Suprapubic skin (tissue), 4 donors: ENCODE results near the gene LYSMD4. TPM values are rescaled to one million over a fixed set of nuclear protein-coding genes. Genes with fewer than 3 reads are reported as not detected.

Experiments used
- DNase-seq, 2 donors: peaks; one replicate each; pipeline ENCODE4 v3.0.0-alpha.2; 2019; ENCODE audit warnings: low spot score in 2 of 2
- H3K27ac ChIP-seq: fragments of 200-600 bp; sonication (generic); one replicate; pipeline ENCODE4 v1.5.1; 2019
- H3K27me3 ChIP-seq: fragments of 200-600 bp; sonication (generic); one replicate; pipeline ENCODE4 v1.5.1; 2019
- H3K36me3 ChIP-seq: fragments of 200-600 bp; sonication (generic); one replicate; pipeline ENCODE4 v1.5.1; 2019
- H3K4me1 ChIP-seq: fragments of 200-600 bp; sonication (generic); one replicate; pipeline ENCODE4 v1.5.1; 2019
- H3K4me3 ChIP-seq: fragments of 200-600 bp; sonication (generic); one replicate; pipeline ENCODE4 v1.5.1; 2019; ENCODE audit warnings: mild to moderate bottlenecking
- H3K9me3 ChIP-seq: fragments of 200-600 bp; sonication (generic); one replicate; pipeline ENCODE4 v1.5.1; 2019
- EP300 ChIP-seq: sonication (generic); formaldehyde crosslinking; IDR thresholded peaks from one replicate; pipeline ENCODE4 v1.6.1; 2017; ENCODE audit warnings: antibody characterized with exemption
- POLR2A ChIP-seq, 2 donors: fragments of 450-650 bp; IDR thresholded peaks; one replicate each; pipeline ENCODE4 v1.6.1; 2017; ENCODE audit warnings: antibody characterized with exemption in 2 of 2, mild to moderate bottlenecking in 2 of 2, moderate library complexity in 2 of 2
- POLR2AphosphoS5 ChIP-seq, 3 donors: sonication (generic); formaldehyde crosslinking; IDR thresholded peaks; one replicate each; pipeline ENCODE4 v1.6.1; 2017; ENCODE audit warnings: antibody characterized with exemption in 3 of 3
- WGBS: methylation state at CpG from one replicate; pipeline ENCODE4 v1.1.5; 2018; 5-methylcytosine and 5-hydroxymethylcytosine counted together
- total RNA-seq, 4 donors: library from RNA; depleted of rRNA; stranded (reverse); fragments of >200 nt; gene quantifications; one replicate each; pipeline ENCODE4 v1.1.0, GENCODE V29; 2016
- TF ChIP-seq, protein P1 (sequence below), 2 donors: fragments of 200-600 bp in 1 of 2; fragments of 450-650 bp in 1 of 2; sonication (generic) in 1 of 2; IDR thresholded peaks; one replicate each; pipeline ENCODE4 v1.5.1; 2016 to 2019; ENCODE audit warnings: antibody characterized with exemption in 2 of 2, mild to moderate bottlenecking in 1 of 2, moderate library complexity in 1 of 2

Gene LYSMD4
- total RNA-seq, 4 donors from 2014 or later: 19.7 to 52.8 (median 35.0) TPM

DNA sequence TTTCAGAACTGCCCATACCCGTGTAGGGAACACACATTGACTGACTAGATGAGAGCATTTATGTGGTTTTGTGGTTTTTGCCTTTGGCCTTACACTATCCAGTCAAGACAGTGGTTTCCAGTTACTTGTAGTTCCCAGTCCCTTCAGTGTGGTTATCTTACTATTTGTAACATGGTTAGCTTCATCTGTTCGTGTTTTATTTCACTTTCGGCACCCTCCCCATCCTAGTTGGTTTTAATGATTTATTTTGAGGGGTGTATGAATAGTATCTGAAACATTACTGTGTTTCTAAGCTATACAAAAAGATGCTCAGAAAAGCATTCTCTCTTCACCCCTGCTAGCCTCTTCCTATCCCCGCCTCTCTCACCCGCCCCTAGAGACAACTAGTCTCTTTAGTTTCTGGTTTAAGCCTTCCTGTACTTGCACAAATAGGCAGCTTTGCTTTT, 14.1 kb downstream of the LYSMD4 start:
- peaks cover 10% of the 10 kb centered on the region for H3K36me3 ChIP-seq
- 79% methylated on average over 5 of the region's 5 CpGs for WGBS
- H3K4me1 ChIP-seq: peaks cover 20% of the 10 kb centered on the region
- no peak overlapping the region for H3K4me3 ChIP-seq
- H3K27ac ChIP-seq: no peak overlapping the region
- TF ChIP-seq POLR2AphosphoS5 (IDR thresholded peaks at IDR 0.05): no peak
- no peak for TF ChIP-seq EP300
- TF ChIP-seq, protein P1, sequence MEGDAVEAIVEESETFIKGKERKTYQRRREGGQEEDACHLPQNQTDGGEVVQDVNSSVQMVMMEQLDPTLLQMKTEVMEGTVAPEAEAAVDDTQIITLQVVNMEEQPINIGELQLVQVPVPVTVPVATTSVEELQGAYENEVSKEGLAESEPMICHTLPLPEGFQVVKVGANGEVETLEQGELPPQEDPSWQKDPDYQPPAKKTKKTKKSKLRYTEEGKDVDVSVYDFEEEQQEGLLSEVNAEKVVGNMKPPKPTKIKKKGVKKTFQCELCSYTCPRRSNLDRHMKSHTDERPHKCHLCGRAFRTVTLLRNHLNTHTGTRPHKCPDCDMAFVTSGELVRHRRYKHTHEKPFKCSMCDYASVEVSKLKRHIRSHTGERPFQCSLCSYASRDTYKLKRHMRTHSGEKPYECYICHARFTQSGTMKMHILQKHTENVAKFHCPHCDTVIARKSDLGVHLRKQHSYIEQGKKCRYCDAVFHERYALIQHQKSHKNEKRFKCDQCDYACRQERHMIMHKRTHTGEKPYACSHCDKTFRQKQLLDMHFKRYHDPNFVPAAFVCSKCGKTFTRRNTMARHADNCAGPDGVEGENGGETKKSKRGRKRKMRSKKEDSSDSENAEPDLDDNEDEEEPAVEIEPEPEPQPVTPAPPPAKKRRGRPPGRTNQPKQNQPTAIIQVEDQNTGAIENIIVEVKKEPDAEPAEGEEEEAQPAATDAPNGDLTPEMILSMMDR (IDR thresholded peaks at IDR 0.05): no peak
- TF ChIP-seq POLR2A (IDR thresholded peaks at IDR 0.05): no peak
- DNase-seq: no peak
- H3K9me3 ChIP-seq: no peaks in the 10 kb centered on the region
- no peaks in the 10 kb centered on the region for H3K27me3 ChIP-seq

DNA sequence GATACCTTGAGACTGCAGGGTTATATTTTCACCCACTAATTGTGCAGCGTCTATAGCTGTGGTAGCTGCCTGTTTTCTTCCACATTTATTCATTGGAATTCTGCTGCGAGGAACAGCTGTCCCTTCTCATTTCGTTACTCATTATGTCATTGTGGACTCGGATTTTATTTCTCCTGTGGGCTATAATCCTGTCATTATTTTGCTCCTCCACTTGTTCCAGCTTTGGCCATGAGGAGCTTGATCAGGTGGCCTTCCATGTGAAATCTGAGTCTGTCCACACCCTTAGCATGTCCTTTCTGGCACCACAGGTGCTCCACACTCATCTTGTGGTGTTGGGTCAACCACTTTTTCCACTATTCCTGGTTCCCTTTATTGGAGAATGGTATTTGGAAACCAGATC, 14.8 kb downstream of the LYSMD4 start:
- Histone ChIP-seq H3K4me3 (no peak overlapping the region), H3K9me3 (no peaks in the 10 kb centered on the region), H3K36me3 (peaks cover 14% of the 10 kb centered on the region), H3K4me1 (peaks cover 20% of the 10 kb centered on the region), H3K27me3 (no peaks in the 10 kb centered on the region), H3K27ac (no peak overlapping the region)
- no peak for TF ChIP-seq POLR2AphosphoS5 (IDR thresholded peaks at IDR 0.05)
- TF ChIP-seq, protein P1 (IDR thresholded peaks at IDR 0.05): no peak
- no peak for TF ChIP-seq POLR2A (IDR thresholded peaks at IDR 0.05)
- TF ChIP-seq EP300: no peak
- WGBS: 87% methylated on average over 4 of the region's 4 CpGs
- no peak for DNase-seq

GRCh38 chr15:99717161-99718009, 15.9 kb downstream of the LYSMD4 start:
- H3K36me3 ChIP-seq: peaks cover 24% of the 10 kb centered on the region
- no peak overlapping the region for H3K27ac ChIP-seq
- H3K4me1 ChIP-seq: peaks cover 20% of the 10 kb centered on the region
- no peaks in the 10 kb centered on the region for H3K9me3 ChIP-seq
- no peak overlapping the region for H3K4me3 ChIP-seq
- no peak for DNase-seq
- no peaks in the 10 kb centered on the region for H3K27me3 ChIP-seq
- whole genome bisulfite sequencing: 50% methylated on average over 17 of the region's 19 CpGs
- TF ChIP-seq POLR2A (IDR thresholded peaks at IDR 0.05) (no peak), POLR2AphosphoS5 (IDR thresholded peaks at IDR 0.05) (no peak), EP300 (no peak)
- TF ChIP-seq, protein P1 (IDR thresholded peaks at IDR 0.05): no peak

DNA sequence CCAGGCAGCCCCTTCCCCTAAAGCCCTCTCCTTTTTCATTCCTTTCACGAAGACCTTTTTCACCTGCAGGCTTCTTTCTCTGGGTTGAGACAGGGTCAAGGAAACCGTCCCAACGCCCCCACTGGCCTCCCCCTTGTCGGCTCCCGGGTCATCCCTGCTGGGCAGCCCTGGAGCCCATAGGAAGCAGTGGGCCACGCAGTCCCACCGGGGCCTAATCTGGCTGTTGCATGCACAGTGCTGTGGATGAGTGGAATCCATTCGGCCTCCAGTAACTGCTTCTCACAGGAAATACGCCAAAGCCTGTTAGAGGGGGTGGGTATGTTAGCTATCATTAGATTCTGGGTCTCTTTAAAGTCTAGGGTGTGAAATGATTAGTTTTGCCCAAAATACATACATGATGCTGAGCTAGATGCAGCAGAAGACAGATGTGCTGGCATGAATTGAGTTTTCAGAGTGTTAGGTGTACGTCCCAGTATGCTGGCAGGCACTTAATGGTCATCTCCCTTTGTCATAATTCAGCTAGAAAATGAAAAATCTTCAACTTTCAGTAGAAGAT, 16.6 kb downstream of the LYSMD4 start:
- H3K9me3 ChIP-seq: no peaks in the 10 kb centered on the region
- H3K27me3 ChIP-seq: no peaks in the 10 kb centered on the region
- 66% methylated on average over 10 of the region's 10 CpGs for WGBS
- TF ChIP-seq, protein P1 (IDR thresholded peaks at IDR 0.05): no peak
- DNase-seq: no peak
- no peak overlapping the region for H3K27ac ChIP-seq
- peaks cover 31% of the 10 kb centered on the region for H3K36me3 ChIP-seq
- no peak overlapping the region for H3K4me3 ChIP-seq
- H3K4me1 ChIP-seq: peaks cover 21% of the 10 kb centered on the region

GRCh38 chr15:99712415-99712814, 20.8 kb downstream of the LYSMD4 start:
- Histone ChIP-seq H3K27ac (no peak overlapping the region), H3K36me3 (peaks cover 47% of the 10 kb centered on the region)
- TF ChIP-seq, protein P1 (IDR thresholded peaks at IDR 0.05): no peak
- TF ChIP-seq POLR2A (IDR thresholded peaks at IDR 0.05): no peak
- TF ChIP-seq POLR2AphosphoS5 (IDR thresholded peaks at IDR 0.05): no peak
- no peak for TF ChIP-seq EP300

More at GRCh38 chr15:99712415-99712814, 20.8 kb downstream of the LYSMD4 start:
- no peak for DNase-seq
- no peaks in the 10 kb centered on the region for H3K9me3 ChIP-seq
- WGBS: 83% methylated on average over 15 of the region's 18 CpGs
- H3K27me3 ChIP-seq: no peaks in the 10 kb centered on the region
- H3K4me1 ChIP-seq: peaks cover 42% of the 10 kb centered on the region
- no peak overlapping the region for H3K4me3 ChIP-seq
